Fibroblast of upper back skin (primary cell): Measurements from ENCODE around the gene CHRNG.

Experiments
- DNase-seq: peaks from one replicate; pipeline ENCODE4 v3.0.0-alpha.2; 2013

The CHRNG gene

DNA sequence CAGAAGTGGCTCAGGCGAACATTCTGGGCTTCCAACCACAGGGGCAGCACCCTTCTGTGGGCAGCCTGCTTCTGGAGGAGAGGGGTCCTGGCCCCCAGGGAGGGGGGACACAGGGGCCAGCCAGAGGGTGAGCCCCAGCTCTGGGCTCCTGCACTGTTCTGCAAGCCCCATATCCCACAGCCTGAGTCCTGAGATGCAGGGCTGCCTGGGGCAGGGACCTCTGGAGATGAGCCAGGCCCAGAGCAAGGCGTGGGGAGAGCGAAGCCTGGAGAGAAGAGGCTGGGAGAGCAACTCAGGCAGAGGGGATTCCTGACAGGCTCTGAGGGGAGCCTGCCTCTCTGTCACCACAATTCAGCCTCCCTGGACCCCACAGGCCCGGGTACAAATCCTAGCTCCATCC lies 32.8 kb upstream of the CHRNG start:
- no peak for DNase-seq

DNA sequence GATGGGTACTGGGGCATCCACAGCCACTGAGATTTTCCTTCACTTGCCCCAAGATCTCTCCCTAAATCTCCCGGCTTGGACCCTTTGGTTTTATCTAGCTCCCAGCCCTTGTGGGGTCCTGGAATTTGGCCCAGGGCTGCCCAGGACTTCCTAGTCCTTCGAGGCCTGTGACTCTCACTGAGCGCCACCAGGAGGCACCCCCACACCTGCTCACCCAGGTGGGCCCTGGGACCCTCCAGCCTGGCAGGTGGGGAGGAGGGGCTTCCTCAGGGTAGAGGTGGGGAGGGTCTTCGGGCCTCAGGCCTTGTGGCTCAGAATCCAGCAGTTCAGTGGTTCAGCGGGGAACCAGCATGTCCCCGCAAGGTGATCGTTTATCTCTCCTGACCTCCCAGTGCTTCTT lies 31.2 kb upstream of the CHRNG start:
- no peak for DNase-seq

DNA sequence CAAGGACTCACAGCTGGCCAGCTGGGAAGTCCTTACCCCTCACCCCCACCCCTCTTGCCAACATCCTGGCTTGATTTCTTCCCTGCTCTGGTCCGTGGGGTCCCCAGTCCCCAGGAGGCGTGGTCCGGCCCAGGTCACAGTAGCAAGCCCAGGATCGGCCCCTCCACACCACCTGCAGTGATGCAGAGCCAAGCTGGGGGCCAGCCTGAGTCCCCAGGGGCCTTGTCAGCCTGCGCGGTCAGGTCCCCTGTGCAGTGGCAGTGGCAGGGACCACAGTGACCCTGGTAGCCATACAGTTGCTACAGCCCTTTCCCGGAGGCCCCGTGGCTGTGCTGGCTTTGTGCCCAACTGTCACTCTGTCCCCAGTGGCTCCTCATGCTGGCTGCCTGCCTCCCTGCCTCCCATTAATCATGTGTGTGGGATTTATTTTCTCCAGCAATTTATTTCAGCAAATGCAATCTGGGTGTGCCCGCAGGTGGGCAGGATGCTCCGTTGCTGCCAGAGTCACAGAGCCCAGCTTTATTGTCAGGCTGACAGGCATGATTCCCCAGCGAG lies 28.1 kb upstream of the CHRNG start:
- DNase-seq = no peak

DNA sequence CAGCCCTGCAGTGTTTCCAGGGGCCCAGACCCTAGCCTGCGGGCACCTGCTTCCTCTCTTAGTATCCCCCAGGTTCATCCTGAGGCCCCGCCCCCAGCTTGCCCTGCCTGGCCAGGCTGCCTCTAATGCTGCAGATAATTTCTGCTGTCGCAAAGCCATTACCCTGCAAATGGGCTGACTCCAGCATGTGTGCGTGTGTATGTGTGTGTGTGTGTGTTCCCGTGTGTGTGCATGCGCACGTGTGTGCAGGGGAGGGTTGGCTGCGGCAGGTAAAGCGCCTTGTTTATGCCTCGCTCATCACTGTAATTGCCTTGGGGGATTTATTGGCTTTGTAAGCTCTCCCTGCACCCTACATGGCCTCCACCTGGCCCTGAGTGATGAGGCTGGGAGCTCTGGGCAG lies 26.9 kb upstream of the CHRNG start:
- DNase-seq = no peak

DNA sequence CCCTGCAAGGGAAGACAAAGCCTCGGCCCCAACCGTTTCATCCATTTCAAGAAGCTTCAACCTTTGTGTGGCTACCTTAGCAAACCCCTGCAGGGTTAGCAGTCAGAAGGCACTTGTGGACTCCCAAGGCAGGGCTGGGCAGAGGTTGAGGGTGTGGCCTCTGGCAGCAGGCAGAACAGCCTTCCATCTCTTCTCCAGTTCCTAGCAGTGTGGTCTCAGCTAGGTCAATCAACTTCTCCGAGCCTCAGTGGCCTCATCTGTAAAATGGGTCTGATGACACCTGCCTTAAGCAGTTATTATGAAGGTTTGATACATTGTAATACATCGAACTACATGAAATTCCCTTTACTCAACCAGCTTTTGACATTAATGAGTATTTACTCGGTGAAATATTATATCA lies 26.1 kb upstream of the CHRNG start:
- no peak for DNase-seq

DNA sequence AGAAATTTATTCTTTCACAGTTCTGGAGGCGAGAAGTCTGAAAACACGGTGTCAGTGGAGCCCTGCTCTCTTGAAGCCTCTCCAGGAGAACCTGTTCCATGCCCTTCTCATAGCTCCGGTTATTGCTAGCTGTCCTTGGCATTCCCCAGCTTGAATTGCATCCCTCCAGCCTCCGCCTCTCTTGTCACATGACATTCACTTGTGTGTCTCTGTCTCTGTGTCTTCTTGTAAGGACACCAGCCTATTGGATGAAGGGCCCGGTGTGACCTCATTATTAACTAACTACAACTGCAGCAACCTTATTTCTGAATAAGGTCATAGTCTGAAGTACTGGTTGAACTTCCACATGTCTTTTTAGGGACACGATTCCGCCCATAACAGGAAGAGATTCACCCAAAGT lies 23.9 kb upstream of the CHRNG start:
- DNase-seq = no peak

DNA sequence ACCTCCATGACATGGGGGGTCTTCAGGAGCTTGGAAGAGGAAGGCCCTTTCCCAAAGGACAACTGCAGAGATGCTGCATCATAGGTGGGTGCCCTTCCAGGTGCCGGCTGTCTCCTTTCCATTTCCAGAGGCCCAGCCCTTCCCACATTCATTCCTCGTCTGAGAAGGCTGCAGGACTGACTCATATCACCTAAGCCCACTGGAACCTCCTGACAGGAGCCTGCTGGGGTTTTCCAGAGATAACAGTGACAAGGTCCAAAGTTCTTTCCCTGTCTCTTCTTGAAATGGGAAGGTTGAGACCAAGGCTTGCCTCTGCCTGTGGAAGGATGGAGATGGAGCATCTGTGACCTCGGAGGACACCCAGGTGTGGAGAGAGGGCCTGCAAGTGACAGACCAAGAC lies 22.9 kb upstream of the CHRNG start:
- no peak for DNase-seq

DNA sequence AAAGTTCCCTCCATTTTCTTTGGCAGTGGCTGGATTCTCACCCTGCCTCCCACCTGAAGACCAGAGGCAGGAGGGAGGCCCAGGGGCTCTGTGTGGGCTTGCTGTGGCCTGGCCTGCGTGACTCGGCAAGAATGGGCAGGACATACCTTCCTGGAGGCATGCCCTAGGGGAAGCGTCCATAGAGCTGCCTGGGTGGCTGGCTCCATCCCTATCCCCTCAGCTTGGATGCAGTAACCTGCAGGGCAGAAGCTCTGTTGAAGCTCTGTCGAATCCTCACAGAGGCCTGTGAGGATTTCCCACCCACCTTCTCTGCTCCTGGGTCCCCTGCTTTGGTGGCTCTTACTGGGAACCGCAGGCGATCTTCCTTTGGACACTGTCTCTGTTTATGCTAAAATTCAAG lies 20.6 kb upstream of the CHRNG start:
- DNase-seq = no peak

DNA sequence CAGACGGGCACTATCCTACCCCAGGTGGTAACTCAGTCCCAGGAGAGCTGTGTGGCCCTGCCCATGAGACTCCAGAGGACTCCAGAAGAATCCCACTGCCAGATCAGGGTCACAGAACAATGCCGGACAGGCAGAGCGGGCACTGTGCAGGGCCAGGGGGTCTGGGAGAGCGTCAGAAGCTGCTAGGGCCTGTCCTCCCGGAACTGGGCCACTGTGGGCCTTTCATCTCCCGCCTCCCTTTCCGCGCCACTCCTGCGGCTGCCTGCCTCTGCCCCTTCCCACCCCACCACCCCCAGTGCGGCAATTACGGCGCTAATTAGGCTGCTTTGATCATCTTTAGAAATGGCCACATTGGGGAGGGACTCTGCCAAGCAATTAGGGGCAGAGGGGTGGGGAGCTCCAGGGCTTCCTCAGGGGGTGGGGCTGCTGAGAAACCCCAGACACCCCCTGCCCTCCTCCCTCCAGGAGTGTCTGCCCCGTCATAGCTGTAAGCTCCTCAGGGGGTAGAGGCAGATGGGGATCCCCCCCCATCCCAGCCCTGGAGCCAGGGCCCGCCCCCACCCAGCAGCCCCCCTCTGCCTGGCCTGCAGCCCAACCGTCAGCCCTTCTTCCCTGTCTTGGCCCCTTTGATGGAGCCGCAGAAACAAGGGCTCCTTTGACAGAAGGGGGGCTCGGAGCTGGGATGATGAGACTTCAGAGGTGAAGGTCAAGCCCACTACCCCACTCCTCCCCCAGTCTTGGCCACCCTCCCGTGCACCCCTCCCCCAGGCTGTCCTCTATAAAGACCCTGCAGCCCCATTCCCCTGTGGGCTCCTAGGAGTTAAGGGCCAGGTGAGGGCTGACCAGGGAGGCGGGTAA lies 19.7 kb upstream of the CHRNG start, which contains the start of gene PRSS56:
Gene PRSS56 (plus strand): TSS at position 808 of the 858 bp plus-strand sequence. CDS start 211 bp downstream, outside the sequence.
- DNase-seq = no peak

DNA sequence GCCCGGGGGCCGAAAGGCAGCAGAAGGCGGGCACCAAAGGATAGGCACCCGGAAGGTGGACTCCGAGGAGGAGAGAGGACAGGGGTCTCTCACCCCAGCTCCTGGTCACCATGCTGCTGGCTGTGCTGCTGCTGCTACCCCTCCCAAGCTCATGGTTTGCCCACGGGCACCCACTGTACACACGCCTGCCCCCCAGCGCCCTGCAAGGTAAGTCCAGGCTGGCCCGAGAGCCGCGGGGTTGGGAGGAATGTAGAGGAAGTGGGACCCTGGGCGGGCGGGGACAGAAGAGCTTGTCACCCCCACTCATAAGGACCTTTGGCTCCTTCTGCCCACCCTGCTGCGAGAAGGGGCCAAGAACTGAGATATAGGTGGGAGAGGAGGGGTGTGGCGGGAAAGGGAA lies 19.0 kb upstream of the CHRNG start:
- no peak for DNase-seq

DNA sequence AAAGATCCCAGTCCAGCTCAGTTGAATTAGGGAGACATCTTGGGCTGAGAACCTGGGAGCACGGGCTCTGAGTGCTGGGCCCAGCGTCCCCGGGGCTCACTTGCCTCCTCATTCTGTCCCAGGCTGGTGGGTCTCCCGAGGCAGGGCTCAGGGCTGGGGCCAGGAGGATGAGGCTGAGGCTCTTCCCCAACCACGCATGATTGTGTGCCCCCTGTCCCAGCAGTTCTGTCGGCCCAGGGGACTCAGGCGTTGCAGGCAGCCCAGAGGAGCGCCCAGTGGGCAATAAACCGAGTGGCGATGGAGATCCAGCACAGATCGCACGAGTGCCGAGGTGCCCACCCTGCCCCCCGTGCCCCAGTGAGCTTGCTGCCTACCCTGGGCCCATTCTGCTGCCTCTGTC lies 18.4 kb upstream of the CHRNG start:
- DNase-seq = no peak

DNA sequence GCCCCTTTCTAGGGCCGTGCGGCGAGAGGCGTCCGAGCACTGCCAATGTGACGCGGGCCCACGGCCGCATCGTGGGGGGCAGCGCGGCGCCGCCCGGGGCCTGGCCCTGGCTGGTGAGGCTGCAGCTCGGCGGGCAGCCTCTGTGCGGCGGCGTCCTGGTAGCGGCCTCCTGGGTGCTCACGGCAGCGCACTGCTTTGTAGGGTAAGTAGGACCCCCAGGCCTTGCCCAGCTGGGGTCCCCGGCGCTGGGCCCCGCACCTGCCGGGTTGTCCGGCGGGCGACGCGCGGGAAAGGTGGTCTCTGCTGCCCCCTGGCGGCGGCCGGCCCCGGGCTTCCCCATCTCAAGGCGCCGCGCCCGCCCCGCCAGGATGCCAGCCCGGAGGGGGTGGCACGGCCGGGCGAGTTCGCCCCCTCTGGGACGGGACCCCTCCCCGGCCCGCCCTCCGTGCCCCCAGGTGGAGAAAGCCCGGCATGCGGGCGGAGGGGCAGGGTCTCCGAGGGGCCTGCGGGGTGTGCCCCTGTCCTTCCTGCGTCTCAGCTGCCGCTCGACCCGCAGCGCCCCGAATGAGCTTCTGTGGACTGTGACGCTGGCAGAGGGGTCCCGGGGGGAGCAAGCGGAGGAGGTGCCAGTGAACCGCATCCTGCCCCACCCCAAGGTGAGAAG lies 17.4 kb upstream of the CHRNG start:
- no peak for DNase-seq

DNA sequence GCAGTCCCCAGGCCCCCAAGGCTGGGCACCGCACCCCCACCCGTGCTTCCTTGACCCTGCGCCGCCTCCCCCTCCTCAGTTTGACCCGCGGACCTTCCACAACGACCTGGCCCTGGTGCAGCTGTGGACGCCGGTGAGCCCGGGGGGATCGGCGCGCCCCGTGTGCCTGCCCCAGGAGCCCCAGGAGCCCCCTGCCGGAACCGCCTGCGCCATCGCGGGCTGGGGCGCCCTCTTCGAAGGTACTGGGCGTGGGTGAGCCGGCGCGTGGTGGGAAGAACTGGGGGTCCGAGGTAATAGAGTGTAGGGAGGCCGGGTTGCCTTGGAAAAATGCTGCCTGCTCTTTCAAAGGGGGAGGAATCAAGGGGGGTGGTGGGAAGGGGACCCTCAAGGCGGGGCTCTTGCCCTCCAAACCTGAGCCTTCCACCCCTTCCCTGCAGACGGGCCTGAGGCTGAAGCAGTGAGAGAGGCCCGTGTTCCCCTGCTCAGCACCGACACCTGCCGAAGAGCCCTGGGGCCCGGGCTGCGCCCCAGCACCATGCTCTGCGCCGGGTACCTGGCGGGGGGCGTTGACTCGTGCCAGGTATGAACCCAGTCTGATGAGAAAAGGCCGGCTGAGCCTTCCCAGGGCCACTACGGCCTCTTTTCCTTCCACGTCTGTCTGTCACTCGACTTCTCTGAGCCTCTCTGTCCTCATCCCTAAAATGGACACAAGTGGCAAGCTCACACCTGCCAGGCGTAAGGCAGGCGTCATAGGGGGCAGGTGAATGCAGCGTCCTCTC lies 16.7 kb upstream of the CHRNG start:
- no peak for DNase-seq

DNA sequence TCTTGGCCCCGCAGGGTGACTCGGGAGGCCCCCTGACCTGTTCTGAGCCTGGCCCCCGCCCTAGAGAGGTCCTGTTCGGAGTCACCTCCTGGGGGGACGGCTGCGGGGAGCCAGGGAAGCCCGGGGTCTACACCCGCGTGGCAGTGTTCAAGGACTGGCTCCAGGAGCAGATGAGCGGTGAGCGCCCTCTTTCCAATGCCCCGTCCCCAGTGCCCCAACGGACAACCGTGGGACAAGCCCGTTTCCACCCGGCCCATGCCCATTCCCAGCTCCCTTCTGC lies 16.1 kb upstream of the CHRNG start:
- DNase-seq = no peak

DNA sequence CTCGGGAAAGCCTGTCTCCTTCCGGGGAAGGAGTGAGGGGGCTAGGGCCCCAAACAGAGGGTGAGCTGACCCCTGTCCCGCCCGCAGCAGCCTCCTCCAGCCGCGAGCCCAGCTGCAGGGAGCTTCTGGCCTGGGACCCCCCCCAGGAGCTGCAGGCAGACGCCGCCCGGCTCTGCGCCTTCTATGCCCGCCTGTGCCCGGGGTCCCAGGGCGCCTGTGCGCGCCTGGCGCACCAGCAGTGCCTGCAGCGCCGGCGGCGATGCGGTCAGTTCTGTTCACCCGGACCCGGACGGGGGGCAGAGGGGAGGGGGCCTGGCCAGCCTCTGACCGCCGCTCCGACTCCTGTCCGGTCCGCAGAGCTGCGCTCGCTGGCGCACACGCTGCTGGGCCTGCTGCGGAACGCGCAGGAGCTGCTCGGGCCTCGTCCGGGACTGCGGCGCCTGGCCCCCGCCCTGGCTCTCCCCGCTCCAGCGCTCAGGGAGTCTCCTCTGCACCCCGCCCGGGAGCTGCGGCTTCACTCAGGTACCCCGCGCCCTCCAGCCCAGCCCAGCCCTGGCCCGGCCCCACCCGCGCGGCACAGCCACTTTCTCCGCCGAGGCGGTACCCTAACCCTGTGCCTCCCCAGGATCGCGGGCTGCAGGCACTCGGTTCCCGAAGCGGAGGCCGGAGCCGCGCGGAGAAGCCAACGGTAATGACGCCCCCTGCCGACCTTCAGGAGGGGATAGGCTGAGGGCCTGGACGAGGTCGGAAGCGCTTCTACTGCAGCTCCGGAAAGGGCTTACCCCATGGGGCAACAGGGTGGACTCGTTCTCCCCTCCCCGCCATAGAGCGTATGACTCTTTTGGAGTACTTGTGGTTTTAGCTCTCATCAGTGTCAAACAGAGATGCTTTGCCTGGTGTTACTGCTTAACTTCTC lies 15.6 kb upstream of the CHRNG start:
- DNase-seq = peak; percentile 15

DNA sequence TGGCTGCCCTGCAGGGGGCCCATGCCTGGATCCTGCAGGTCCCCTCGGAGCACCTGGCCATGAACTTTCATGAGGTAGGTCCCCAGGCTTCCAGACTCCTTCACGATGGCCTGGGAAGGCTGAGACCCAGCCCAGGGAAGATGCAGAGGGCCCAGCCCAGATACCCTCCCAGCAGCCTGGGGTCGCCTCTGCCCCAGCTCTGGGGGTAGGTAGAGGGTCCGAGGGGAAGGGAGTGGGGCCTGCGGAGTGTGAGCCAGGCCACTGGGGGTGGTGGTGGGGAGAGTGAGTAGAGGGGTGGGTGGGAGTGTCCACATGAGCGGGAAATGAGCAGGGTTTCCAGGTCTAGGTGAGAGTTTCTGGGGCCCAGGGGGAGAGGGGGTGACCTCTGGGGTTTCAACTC lies 14.7 kb upstream of the CHRNG start:
- DNase-seq = no peak

DNA sequence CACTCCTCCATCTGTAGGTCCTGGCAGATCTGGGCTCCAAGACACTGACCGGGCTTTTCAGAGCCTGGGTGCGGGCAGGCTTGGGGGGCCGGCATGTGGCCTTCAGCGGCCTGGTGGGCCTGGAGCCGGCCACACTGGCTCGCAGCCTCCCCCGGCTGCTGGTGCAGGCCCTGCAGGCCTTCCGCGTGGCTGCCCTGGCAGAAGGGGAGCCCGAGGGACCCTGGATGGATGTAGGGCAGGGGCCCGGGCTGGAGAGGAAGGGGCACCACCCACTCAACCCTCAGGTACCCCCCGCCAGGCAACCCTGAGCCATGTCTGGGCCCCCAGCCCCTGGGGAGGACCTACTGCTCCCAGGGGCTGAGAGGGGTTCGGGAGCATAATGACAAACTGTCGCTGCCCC lies 14.3 kb upstream of the CHRNG start:
- DNase-seq = no peak

DNA sequence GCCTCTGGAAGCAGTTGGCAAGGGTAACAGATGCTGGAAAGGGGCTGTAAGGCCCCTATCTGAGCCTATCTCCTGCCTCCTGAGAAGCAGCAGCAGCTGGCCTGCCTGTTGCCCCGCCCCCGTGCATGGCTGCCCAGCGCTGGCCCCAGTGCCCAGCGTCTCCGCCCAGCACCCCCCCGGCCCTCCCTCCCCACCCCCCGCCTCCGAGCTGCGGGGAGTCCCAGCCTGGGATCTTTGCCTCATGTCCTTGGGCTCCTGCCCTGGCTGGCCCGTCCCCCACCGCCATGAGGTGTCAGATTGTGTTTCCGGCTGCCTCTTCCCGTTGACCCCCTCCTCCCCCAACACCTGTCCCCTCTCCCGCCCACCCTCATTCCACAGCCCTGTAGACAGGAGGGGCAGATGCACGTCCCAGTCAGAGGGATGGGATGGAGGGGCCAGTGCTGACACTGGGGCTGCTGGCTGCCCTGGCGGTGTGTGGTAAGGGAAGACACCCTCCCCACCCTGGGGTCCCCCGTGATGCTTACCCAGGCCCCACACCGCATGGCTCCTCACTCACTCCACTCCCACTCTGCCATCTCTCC lies 13.6 kb upstream of the CHRNG start, which contains the start of gene CHRND:
Gene CHRND (plus strand): TSS at position 370 of the 581 bp plus-strand sequence. CDS start 56 bp downstream, at position 426.
- no peak for DNase-seq

DNA sequence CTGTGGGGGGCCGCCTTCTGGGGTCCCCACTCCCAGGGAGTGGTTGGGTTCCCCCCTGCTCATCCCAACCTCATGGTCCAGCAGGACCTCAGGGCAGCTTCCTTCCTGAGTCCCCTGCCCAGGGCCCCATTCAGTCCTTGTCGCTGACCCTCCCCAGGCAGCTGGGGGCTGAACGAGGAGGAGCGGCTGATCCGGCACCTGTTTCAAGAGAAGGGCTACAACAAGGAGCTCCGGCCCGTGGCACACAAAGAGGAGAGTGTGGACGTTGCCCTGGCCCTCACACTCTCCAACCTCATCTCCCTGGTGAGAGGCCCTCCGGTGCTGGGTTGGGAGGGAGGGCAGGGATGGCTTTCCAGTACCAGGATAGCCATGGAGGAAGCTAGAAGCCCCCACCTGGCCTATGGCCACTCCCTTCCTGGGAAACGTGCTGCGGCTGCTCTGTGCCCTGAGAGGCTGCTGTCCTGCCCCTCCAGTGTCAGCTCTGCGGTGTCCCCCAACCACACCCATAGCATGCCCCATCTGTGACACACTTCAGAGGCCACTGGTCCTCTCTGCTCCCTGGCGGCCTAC lies 13.0 kb upstream of the CHRNG start:
- no peak for DNase-seq

DNA sequence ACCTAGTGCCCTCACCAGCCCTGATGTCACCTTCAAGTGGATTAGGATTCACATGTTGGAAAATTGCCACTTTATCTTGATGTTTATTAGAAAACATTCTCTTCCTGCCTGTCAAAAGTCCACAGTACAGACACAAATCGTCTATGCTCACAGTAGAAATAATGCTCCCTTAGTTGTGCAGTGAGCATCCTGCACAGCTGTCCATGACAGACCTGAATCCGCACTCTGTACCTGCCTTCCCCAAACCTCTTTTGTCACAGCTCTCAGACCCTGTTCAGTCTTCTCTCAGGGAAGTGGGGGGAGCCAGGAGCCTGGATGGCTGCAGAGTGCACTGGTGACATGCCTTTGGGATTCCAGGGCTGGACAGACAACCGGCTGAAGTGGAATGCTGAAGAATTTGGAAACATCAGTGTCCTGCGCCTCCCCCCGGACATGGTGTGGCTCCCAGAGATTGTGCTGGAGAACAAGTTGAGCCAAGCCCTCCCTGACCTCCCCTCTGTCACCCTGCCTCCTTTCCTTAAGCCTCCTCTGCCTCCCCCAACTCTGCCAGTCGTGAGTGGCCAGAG lies 11.5 kb upstream of the CHRNG start:
- no peak for DNase-seq

DNA sequence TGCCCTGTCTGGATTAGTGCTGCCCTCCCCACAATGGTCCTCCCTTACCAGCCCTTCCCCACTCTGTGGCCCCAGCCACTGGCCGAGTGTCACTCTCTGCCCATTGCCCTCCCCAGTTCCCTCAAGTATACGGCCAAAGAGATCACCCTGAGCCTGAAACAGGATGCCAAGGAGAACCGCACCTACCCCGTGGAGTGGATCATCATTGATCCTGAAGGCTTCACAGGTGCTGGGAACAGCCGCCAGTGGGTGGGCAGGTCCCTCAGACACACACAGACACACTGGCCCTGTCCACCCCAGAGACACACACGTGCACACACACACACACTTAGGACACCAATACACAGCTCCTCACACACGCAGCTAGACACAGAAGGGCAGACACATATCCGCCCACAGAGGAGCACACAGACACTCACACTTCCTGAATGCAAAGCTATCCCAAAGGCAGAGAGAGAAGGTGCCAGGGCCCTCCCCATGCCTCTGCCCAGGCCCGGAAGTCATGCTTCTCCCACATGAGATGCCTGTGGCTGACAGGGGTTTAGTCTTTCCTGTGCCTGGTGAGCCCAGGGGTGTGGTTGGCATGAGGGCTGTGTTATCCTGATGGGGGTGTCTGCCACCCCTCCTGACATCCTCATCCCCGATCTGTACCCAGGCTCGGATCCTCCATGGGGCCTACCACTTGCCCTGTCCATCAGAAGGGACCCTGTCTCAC lies 10.6 kb upstream of the CHRNG start:
- DNase-seq = no peak
